Lower lobe of right lung (tissue), 2 donors: ENCODE data around the gene CFHR1. TPM values are rescaled to one million over a fixed set of nuclear protein-coding genes. Genes with fewer than 3 reads are reported as not detected.
"Not testable (repeated sequence)": the region's sequence is repeated elsewhere in the genome, so short reads cannot be mapped to it uniquely, and the experiment has no call there.

Experiments used
- ATAC-seq, 2 donors: fragments of 200-7000 bp; cut with Tn5 transposase; one replicate each; pipeline ENCODE4 v1.9.1; 2020 to 2022; ENCODE audit warnings: mild to moderate bottlenecking in 2 of 2, moderate library complexity in 2 of 2
- DNase-seq: peaks from one replicate; pipeline ENCODE4 v3.0.0-alpha.2; 2020
- H3K27ac ChIP-seq: fragments of 200-600 bp; one replicate; pipeline ENCODE4 v1.8.0; 2022
- H3K27me3 ChIP-seq: fragments of 200-600 bp; one replicate; pipeline ENCODE4 v1.8.0; 2022; ENCODE audit warnings: low read depth
- H3K36me3 ChIP-seq: fragments of 200-600 bp; one replicate; pipeline ENCODE4 v1.8.0; 2022; ENCODE audit warnings: mild to moderate bottlenecking
- H3K4me1 ChIP-seq: fragments of 200-600 bp; one replicate; pipeline ENCODE4 v1.8.0; 2022
- H3K4me3 ChIP-seq: fragments of 200-600 bp; one replicate; pipeline ENCODE4 v1.8.0; 2022; ENCODE audit warnings: mild to moderate bottlenecking
- H3K9me3 ChIP-seq: fragments of 200-600 bp; one replicate; pipeline ENCODE4 v1.8.0; 2022
- CTCF ChIP-seq: fragments of 200-600 bp; IDR thresholded peaks from one replicate; pipeline ENCODE4 v1.8.0; 2022; ENCODE audit warnings: antibody characterized with exemption, mild to moderate bottlenecking
- intact Hi-C: fragments of 100-400 bp; cut with DNase I; formaldehyde crosslinking; loops from one replicate; pipeline ENCODE4 v1.11.0; 2022
- long read RNA-seq: library from polyadenylated mRNA; unstranded; transcript quantifications from one replicate; pipeline ENCODE4 v2.0.0, GENCODE V29; 2021
- total RNA-seq: library from RNA; stranded (reverse); fragmentation: NEBNext Ultra II Directional; extraction: Animal tissue kit (Norgen Biotek cat#: 25700); gene quantifications from one replicate; pipeline ENCODE4 v1.2.1, GENCODE V29; 2021
- donor health status: DM: no; HTN: yes; CAD: no; lungs with severe emphysema.

CFHR1 gene
- total RNA-seq, result 0.74 TPM
- long read RNA-seq, partial matches to known transcripts, result 1 of 1 reads
- long read RNA-seq, other reads (novel, unspliced or antisense), result 0 of 1 reads

- ATAC-seq, H3K4me1 ChIP-seq, intact Hi-C loops, H3K27me3 ChIP-seq, H3K36me3 ChIP-seq, DNase-seq, H3K4me3 ChIP-seq, H3K9me3 ChIP-seq, H3K27ac ChIP-seq: not testable (repeated sequence)
Measured at GRCh38 chr1:196819531-196819930, at the start of gene CFHR1. Gene CFHR1, plus strand, starts transcription at chr1:196819731. Its CDS starts 114 bp downstream, at chr1:196819845.

- not testable (repeated sequence) for H3K27ac ChIP-seq, ATAC-seq, H3K4me3 ChIP-seq
Measured at GRCh38 chr1:196769823-196770222, 49.7 kb upstream of the CFHR1 start.

GRCh38 chr1:196773713-196774112 lies 45.8 kb upstream of the CFHR1 start:
- ATAC-seq, result no peak
- Histone ChIP-seq H3K27me3 (no peaks in the 10 kb centered on the region), H3K4me1 (no peaks in the 10 kb centered on the region), H3K9me3 (no peaks in the 10 kb centered on the region), H3K27ac (no peak overlapping the region), H3K36me3 (no peaks in the 10 kb centered on the region), H3K4me3 (no peak overlapping the region)
- TF ChIP-seq CTCF, result no peak
- intact Hi-C loops, result no loop called here
- DNase-seq, result no peak

More at GRCh38 chr1:196769823-196770222, 49.7 kb upstream of the CFHR1 start:
- H3K36me3 ChIP-seq, H3K27me3 ChIP-seq, H3K4me1 ChIP-seq, H3K9me3 ChIP-seq, DNase-seq, intact Hi-C loops: not testable (repeated sequence)

GRCh38 chr1:196774175-196774574 lies 45.4 kb upstream of the CFHR1 start:
- ATAC-seq (no peak), DNase-seq (no peak)
- intact Hi-C loops, result no loop called here
- Histone ChIP-seq H3K4me3 (no peak overlapping the region), H3K27me3 (no peaks in the 10 kb centered on the region), H3K9me3 (no peaks in the 10 kb centered on the region), H3K36me3 (no peaks in the 10 kb centered on the region), H3K27ac (no peak overlapping the region), H3K4me1 (no peaks in the 10 kb centered on the region)
- TF ChIP-seq CTCF, result no peak

GRCh38 chr1:196774603-196775002 lies 44.9 kb upstream of the CFHR1 start, which contains the start of gene CFHR3:
Gene CFHR3, plus strand, starts transcription at chr1:196774840. Its CDS starts 47 bp downstream, at chr1:196774887.
- Histone ChIP-seq H3K9me3 (no peaks in the 10 kb centered on the region), H3K36me3 (no peaks in the 10 kb centered on the region), H3K27me3 (no peaks in the 10 kb centered on the region), H3K27ac (no peak within 1 kb of the TSS), H3K4me3 (no peak within 1 kb of the TSS), H3K4me1 (no peaks in the 10 kb centered on the region)
- intact Hi-C loops, result no loop called here
- DNase-seq, result no peak
- TF ChIP-seq CTCF, result no peak
- ATAC-seq, result no peak

- no peaks in the 10 kb centered on the region for H3K36me3 ChIP-seq
- intact Hi-C loops, result no loop called here
- H3K27me3 ChIP-seq, result no peaks in the 10 kb centered on the region
- no peaks in the 10 kb centered on the region for H3K9me3 ChIP-seq
- no peaks in the 10 kb centered on the region for H3K4me1 ChIP-seq
- no peak overlapping the region for H3K4me3 ChIP-seq
- TF ChIP-seq CTCF, result no peak
- ATAC-seq (no peak), DNase-seq (no peak)
- no peak overlapping the region for H3K27ac ChIP-seq
Measured at GRCh38 chr1:196777603-196778002, 41.9 kb upstream of the CFHR1 start.

GRCh38 chr1:196779093-196779492 lies 40.4 kb upstream of the CFHR1 start:
- DNase-seq, result no peak
- Histone ChIP-seq H3K4me1 (no peaks in the 10 kb centered on the region), H3K27me3 (no peaks in the 10 kb centered on the region), H3K36me3 (no peaks in the 10 kb centered on the region), H3K27ac (no peak overlapping the region), H3K4me3 (no peak overlapping the region), H3K9me3 (no peaks in the 10 kb centered on the region)
- TF ChIP-seq CTCF, result no peak
- no peak for ATAC-seq
- intact Hi-C loops, result no loop called here

- ATAC-seq, H3K4me3 ChIP-seq, intact Hi-C loops: not testable (repeated sequence)
Measured at GRCh38 chr1:196791252-196791651, 28.3 kb upstream of the CFHR1 start.

GRCh38 chr1:196794103-196794502 lies 25.4 kb upstream of the CFHR1 start:
- H3K4me3 ChIP-seq, ATAC-seq, H3K27ac ChIP-seq, H3K36me3 ChIP-seq, H3K27me3 ChIP-seq, DNase-seq, intact Hi-C loops, H3K4me1 ChIP-seq, H3K9me3 ChIP-seq: not testable (repeated sequence)

More at GRCh38 chr1:196791252-196791651, 28.3 kb upstream of the CFHR1 start:
- not testable (repeated sequence) for H3K9me3 ChIP-seq, H3K4me1 ChIP-seq, H3K27me3 ChIP-seq, H3K27ac ChIP-seq, H3K36me3 ChIP-seq, DNase-seq
